Activated effector memory CD4-positive, alpha-beta T cell treated with anti-CD3 and anti-CD28 coated beads, Interleukin-2, amount 50 U/mL, for 16 hours (primary cell): Measurements from ENCODE around the gene RAPH1.

Experiments
- DNase-seq: peaks from one replicate; pipeline ENCODE4 v3.0.0-alpha.2; 2020

The RAPH1 gene

GRCh38 chr2:203535078-203535783 lies at the start of gene RAPH1:
TSS of gene RAPH1 (minus strand) at chr2:203535301. CDS start at chr2:203495353, 39,948 bp downstream.
- peak; percentile 87 for DNase-seq

- no peak for DNase-seq
Measured at GRCh38 chr2:203584784-203585183, 49.7 kb upstream of the RAPH1 start.

- no peak for DNase-seq
Measured at GRCh38 chr2:203583701-203584100, 48.6 kb upstream of the RAPH1 start.

GRCh38 chr2:203583084-203583695 lies 48.1 kb upstream of the RAPH1 start:
- DNase-seq, result no peak

GRCh38 chr2:203582468-203582867 lies 47.4 kb upstream of the RAPH1 start:
- no peak for DNase-seq

GRCh38 chr2:203580844-203581243 lies 45.7 kb upstream of the RAPH1 start:
- DNase-seq, result no peak

GRCh38 chr2:203579730-203580129 lies 44.6 kb upstream of the RAPH1 start:
- DNase-seq, result no peak

- DNase-seq, result peak; percentile 71
Measured at GRCh38 chr2:203578759-203579643, 43.9 kb upstream of the RAPH1 start.

GRCh38 chr2:203574824-203575223 lies 39.7 kb upstream of the RAPH1 start:
- no peak for DNase-seq

GRCh38 chr2:203572316-203572715 lies 37.2 kb upstream of the RAPH1 start:
- DNase-seq, result no peak

- DNase-seq, result no peak
Measured at GRCh38 chr2:203569677-203570316, 34.7 kb upstream of the RAPH1 start.

GRCh38 chr2:203567691-203568090 lies 32.6 kb upstream of the RAPH1 start:
- no peak for DNase-seq

GRCh38 chr2:203566161-203566560 lies 31.1 kb upstream of the RAPH1 start:
- DNase-seq, result no peak

GRCh38 chr2:203565076-203565475 lies 30.0 kb upstream of the RAPH1 start:
- DNase-seq, result no peak

GRCh38 chr2:203562268-203562667 lies 27.2 kb upstream of the RAPH1 start:
- no peak for DNase-seq

- DNase-seq, result no peak
Measured at GRCh38 chr2:203559641-203560040, 24.5 kb upstream of the RAPH1 start.

- DNase-seq, result no peak
Measured at GRCh38 chr2:203553784-203554183, 18.7 kb upstream of the RAPH1 start.

GRCh38 chr2:203551778-203552177 lies 16.7 kb upstream of the RAPH1 start:
- no peak for DNase-seq

- DNase-seq, result no peak
Measured at GRCh38 chr2:203550266-203550665, 15.2 kb upstream of the RAPH1 start.

- no peak for DNase-seq
Measured at GRCh38 chr2:203549406-203549805, 14.3 kb upstream of the RAPH1 start.

GRCh38 chr2:203548887-203549286 lies 13.8 kb upstream of the RAPH1 start:
- no peak for DNase-seq

GRCh38 chr2:203547356-203547755 lies 12.3 kb upstream of the RAPH1 start:
- DNase-seq, result no peak

GRCh38 chr2:203544402-203544801 lies 9.3 kb upstream of the RAPH1 start:
- no peak for DNase-seq
